PC-3 (cell line): ENCODE data around the gene KRTAP4-16. TPM values are rescaled to one million over a fixed set of nuclear protein-coding genes. Genes with fewer than 3 reads are reported as not detected.

ENCODE experiments used
- ATAC-seq: fragments of 200-7000 bp; cut with Tn5 transposase; 2 replicates; pipeline ENCODE4 v1.9.1; 2020; ENCODE audit warnings: mild to moderate bottlenecking, moderate library complexity
- BruUV-seq: library from RNA; stranded (reverse); fragments of 400-500 nt; replicated peaks from 2 replicates; lab custom pipeline; 2021; lab: Mats Ljungman, UMichigan
- CTCF ChIA-PET: fragments of 300-600 bp; sonication (Branson Sonifier 250); formaldehyde crosslinking; loops from one replicate; lab custom pipeline; 2022; ENCODE audit warnings: antibody characterized with exemption; lab: Charles Lee
- POLR2A ChIA-PET: fragments of 300-600 bp; sonication (Branson Sonifier 250); formaldehyde crosslinking; loops from one replicate; lab custom pipeline; 2022; ENCODE audit warnings: antibody characterized with exemption; ENCODE audit not compliant: unreplicated experiment; lab: Charles Lee
- DNase-seq: peaks from one replicate; pipeline ENCODE4 v3.0.0-alpha.2; 2015
- H2AFZ ChIP-seq: fragments of 300-600 bp; sonication (generic); 2 replicates; pipeline ENCODE4 v1.6.0; 2016; ENCODE audit warnings: antibody characterized with exemption, low read length
- H3F3A ChIP-seq: fragments of 300-600 bp; sonication (generic); one replicate; pipeline ENCODE4 v1.6.0; 2017; ENCODE audit warnings: antibody characterized with exemption, low read length, control low read depth, mild to moderate bottlenecking; ENCODE audit not compliant: unreplicated experiment
- H3K27ac ChIP-seq: fragments of 300-600 bp; sonication (generic); 2 replicates; pipeline ENCODE4 v1.5.1; 2016; ENCODE audit warnings: mild to moderate bottlenecking, low read length
- H3K27me3 ChIP-seq: fragments of 300-600 bp; sonication (generic); 2 replicates; pipeline ENCODE4 v1.6.1; 2016; ENCODE audit warnings: low read length, mixed read lengths
- H3K36me3 ChIP-seq: fragments of 300-600 bp; sonication (generic); 2 replicates; pipeline ENCODE4 v1.6.1; 2016; ENCODE audit warnings: low read depth, mixed run types, low read length, mixed read lengths
- H3K4me1 ChIP-seq: fragments of 300-600 bp; sonication (generic); 2 replicates; pipeline ENCODE4 v1.5.1; 2016; ENCODE audit warnings: low read length; ENCODE audit not compliant: insufficient read depth
- H3K4me2 ChIP-seq: fragments of 300-600 bp; sonication (generic); 2 replicates; pipeline ENCODE4 v1.6.0; 2016; ENCODE audit warnings: low read length
- H3K4me3 ChIP-seq: fragments of 300-600 bp; sonication (generic); 2 replicates; pipeline ENCODE4 v1.5.1; 2016; ENCODE audit warnings: mild to moderate bottlenecking, low read length, mixed read lengths
- H3K79me2 ChIP-seq: fragments of 300-600 bp; sonication (generic); 2 replicates; pipeline ENCODE4 v1.6.1; 2017; ENCODE audit warnings: low read length, mixed read lengths
- H3K9ac ChIP-seq: fragments of 300-600 bp; sonication (generic); 2 replicates; pipeline ENCODE4 v1.6.0; 2016; ENCODE audit warnings: mild to moderate bottlenecking, low read length
- H3K9me2 ChIP-seq: fragments of 300-600 bp; sonication (generic); replicated peaks from 2 replicates; pipeline ENCODE4 v1.6.1; 2016; ENCODE audit warnings: mixed run types, low read length, mixed read lengths
- H3K9me3 ChIP-seq: fragments of 300-600 bp; sonication (generic); 2 replicates; pipeline ENCODE4 v1.6.1; 2016; ENCODE audit warnings: low read length, mixed read lengths
- H4K20me1 ChIP-seq: fragments of 300-600 bp; sonication (generic); 2 replicates; pipeline ENCODE4 v1.6.1; 2016; ENCODE audit warnings: low read length, mixed read lengths
- EZH2 ChIP-seq: fragments of 300-600 bp; sonication (generic); IDR thresholded peaks from one replicate; pipeline ENCODE4 v1.6.1; 2017; ENCODE audit warnings: antibody characterized with exemption, mild to moderate bottlenecking, low read length; ENCODE audit not compliant: unreplicated experiment
- EZH2phosphoT487 ChIP-seq: fragments of 300-600 bp; sonication (generic); IDR thresholded peaks from 2 replicates; pipeline ENCODE4 v1.6.1; 2018; ENCODE audit warnings: mild to moderate bottlenecking, antibody characterized with exemption, low read length, borderline replicate concordance
- intact Hi-C: fragments of 100-400 bp; cut with micrococcal nuclease; formaldehyde crosslinking; loops from 2 replicates; pipeline ENCODE4 v1.9.0; 2023
- total RNA-seq: library from RNA; depleted of rRNA; stranded (reverse); fragments of >200 nt; gene quantifications from 2 replicates; pipeline ENCODE4 v1.2.3, GENCODE V29; 2014; rRNA removed
- TF ChIP-seq, protein P1 (sequence below): fragments of 300-600 bp; sonication (generic); conservative IDR thresholded peaks from 2 replicates; pipeline ENCODE4 v1.5.1; 2017; ENCODE audit warnings: antibody characterized with exemption, low read depth, mild to moderate bottlenecking, low read length

KRTAP4-16 gene
- total RNA-seq, 1 experiment from 2014 or later: not detected

DNA sequence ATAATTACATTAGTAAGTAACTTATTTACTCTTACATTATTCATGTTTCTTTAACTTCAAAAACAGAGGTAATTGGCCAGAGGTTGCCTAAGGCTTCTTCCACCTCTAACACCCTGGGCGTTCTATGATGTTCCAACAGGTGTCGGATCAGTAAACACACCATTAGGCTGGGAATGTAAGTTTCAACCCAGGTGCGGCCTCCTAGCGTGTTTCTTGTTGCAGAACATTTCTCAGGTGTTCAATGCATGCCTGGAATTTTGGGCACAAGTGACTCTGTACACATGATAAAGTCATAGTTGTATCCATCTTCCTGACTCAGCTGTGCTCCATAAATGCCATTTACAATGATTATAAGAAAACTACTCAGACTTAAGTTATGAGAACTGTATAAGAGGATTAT is 48.0 kb downstream of the KRTAP4-16 start:
- intact Hi-C loops: no loop called here
- Histone ChIP-seq H3K79me2 (no peaks in the 10 kb centered on the region), H3K4me2 (no peak overlapping the region), H3K4me3 (no peak overlapping the region), H3K9ac (no peak overlapping the region), H3F3A (no peaks in the 10 kb centered on the region), H3K9me2 (no peaks in the 10 kb centered on the region), H3K9me3 (no peaks in the 10 kb centered on the region), H3K27ac (no peak overlapping the region), H3K27me3 (no peaks in the 10 kb centered on the region), H3K36me3 (no peaks in the 10 kb centered on the region), H2AFZ (no peak overlapping the region), H4K20me1 (no peaks in the 10 kb centered on the region), H3K4me1 (peaks cover 12% of the 10 kb centered on the region)
- BruUV-seq: no TSS peak
- POLR2A ChIA-PET: no interaction called here
- TF ChIP-seq EZH2: no peak
- TF ChIP-seq EZH2phosphoT487: no peak
- CTCF ChIA-PET: no interaction called here
- ATAC-seq: no peak
- no peak for DNase-seq

DNA sequence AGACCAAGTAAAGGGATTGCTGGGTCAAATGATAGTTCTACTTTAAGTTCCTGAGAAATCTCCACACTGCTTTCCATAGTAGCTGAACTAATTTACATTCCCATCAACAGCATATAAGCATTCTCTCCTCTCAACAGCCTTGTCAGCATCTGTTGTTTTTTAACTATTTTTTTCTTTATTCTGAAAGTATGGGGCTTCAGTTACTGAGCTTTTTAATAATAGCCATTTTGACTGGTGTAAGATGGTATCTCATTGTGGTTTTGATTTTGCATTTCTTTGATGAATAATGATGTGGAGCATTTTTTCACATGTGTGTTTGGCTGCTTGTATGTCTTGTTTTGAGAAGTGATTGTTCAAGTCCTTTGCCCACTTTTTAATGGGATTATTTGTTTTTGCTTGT is 49.4 kb downstream of the KRTAP4-16 start:
- TF ChIP-seq EZH2 (no peak), EZH2phosphoT487 (no peak)
- TF ChIP-seq, protein P1, sequence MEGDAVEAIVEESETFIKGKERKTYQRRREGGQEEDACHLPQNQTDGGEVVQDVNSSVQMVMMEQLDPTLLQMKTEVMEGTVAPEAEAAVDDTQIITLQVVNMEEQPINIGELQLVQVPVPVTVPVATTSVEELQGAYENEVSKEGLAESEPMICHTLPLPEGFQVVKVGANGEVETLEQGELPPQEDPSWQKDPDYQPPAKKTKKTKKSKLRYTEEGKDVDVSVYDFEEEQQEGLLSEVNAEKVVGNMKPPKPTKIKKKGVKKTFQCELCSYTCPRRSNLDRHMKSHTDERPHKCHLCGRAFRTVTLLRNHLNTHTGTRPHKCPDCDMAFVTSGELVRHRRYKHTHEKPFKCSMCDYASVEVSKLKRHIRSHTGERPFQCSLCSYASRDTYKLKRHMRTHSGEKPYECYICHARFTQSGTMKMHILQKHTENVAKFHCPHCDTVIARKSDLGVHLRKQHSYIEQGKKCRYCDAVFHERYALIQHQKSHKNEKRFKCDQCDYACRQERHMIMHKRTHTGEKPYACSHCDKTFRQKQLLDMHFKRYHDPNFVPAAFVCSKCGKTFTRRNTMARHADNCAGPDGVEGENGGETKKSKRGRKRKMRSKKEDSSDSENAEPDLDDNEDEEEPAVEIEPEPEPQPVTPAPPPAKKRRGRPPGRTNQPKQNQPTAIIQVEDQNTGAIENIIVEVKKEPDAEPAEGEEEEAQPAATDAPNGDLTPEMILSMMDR: no peak
- intact Hi-C loops: no loop called here
- H2AFZ ChIP-seq: no peak overlapping the region
- DNase-seq (no peak), ATAC-seq (no peak)
- no peak overlapping the region for H3K27ac ChIP-seq
- peaks cover 15% of the 10 kb centered on the region for H3K4me1 ChIP-seq
- H3K9ac ChIP-seq: no peak overlapping the region
- H4K20me1 ChIP-seq: no peaks in the 10 kb centered on the region
- H3K27me3 ChIP-seq: no peaks in the 10 kb centered on the region
- no peaks in the 10 kb centered on the region for H3K9me2 ChIP-seq
- ChIA-PET CTCF (no interaction called here), POLR2A (no interaction called here)
- H3F3A ChIP-seq: peaks cover 5% of the 10 kb centered on the region
- H3K9me3 ChIP-seq: no peaks in the 10 kb centered on the region
- BruUV-seq: no TSS peak
- no peaks in the 10 kb centered on the region for H3K79me2 ChIP-seq
- H3K4me3 ChIP-seq: no peak overlapping the region
- no peaks in the 10 kb centered on the region for H3K36me3 ChIP-seq
- no peak overlapping the region for H3K4me2 ChIP-seq

Other genes with a start within 250 kb of the KRTAP4-16 start
- not detected in 2 replicates for gene KRT12, start 235.0 kb downstream of the KRTAP4-16 start, total RNA-seq
- 0.18 TPM in 1 of 2 replicates, not detected in the other for gene KRT20, start 217.0 kb downstream of the KRTAP4-16 start, total RNA-seq
- not detected in 2 replicates for gene KRT23, start 164.6 kb downstream of the KRTAP4-16 start, total RNA-seq
- gene KRT39, start 135.3 kb downstream of the KRTAP4-16 start, total RNA-seq: not detected in 2 replicates
- not detected in 2 replicates for gene KRT40, start 117.9 kb downstream of the KRTAP4-16 start, total RNA-seq
- not detected in 2 replicates for gene KRTAP3-3, start 108.0 kb downstream of the KRTAP4-16 start, total RNA-seq
- not detected in 2 replicates for gene KRTAP3-2, start 102.3 kb downstream of the KRTAP4-16 start, total RNA-seq
- 1.6 TPM in 1 of 2 replicates, not detected in the other for gene KRTAP3-1, start 93.1 kb downstream of the KRTAP4-16 start, total RNA-seq
- gene KRTAP1-5, start 75.0 kb downstream of the KRTAP4-16 start, total RNA-seq: 0.51 TPM in 1 of 2 replicates, not detected in the other
- gene KRTAP1-4, start 72.0 kb downstream of the KRTAP4-16 start, total RNA-seq: not detected in 2 replicates
- not detected in 2 replicates for gene KRTAP1-3, start 67.3 kb downstream of the KRTAP4-16 start, total RNA-seq
- gene KRTAP1-1, start 60.8 kb downstream of the KRTAP4-16 start, total RNA-seq: not detected in 2 replicates
- not detected in 2 replicates for gene KRTAP2-1, start 54.9 kb downstream of the KRTAP4-16 start, total RNA-seq
- not detected in 2 replicates for gene KRTAP2-2, start 47.0 kb downstream of the KRTAP4-16 start, total RNA-seq
- gene KRTAP2-3, start 42.1 kb downstream of the KRTAP4-16 start, total RNA-seq: 10.8 and 12.4 TPM in 2 replicates
- gene KRTAP2-4, start 36.3 kb downstream of the KRTAP4-16 start, total RNA-seq: not detected in 2 replicates
- not detected in 2 replicates for gene KRTAP4-7, start 18.1 kb downstream of the KRTAP4-16 start, total RNA-seq
- gene KRTAP4-8, start 4.1 kb downstream of the KRTAP4-16 start, total RNA-seq: not detected in 2 replicates
- gene KRTAP4-9, start 3.2 kb upstream of the KRTAP4-16 start, total RNA-seq: not detected in 2 replicates
- gene KRTAP4-11, start 16.2 kb upstream of the KRTAP4-16 start, total RNA-seq: not detected in 2 replicates
- gene KRTAP4-12, start 22.0 kb upstream of the KRTAP4-16 start, total RNA-seq: not detected in 2 replicates
- not detected in 2 replicates for gene KRTAP4-6, start 38.3 kb upstream of the KRTAP4-16 start, total RNA-seq
- not detected in 2 replicates for gene KRTAP4-5, start 47.6 kb upstream of the KRTAP4-16 start, total RNA-seq
- gene KRTAP4-4, start 58.5 kb upstream of the KRTAP4-16 start, total RNA-seq: not detected in 2 replicates
- gene KRTAP4-3, start 66.0 kb upstream of the KRTAP4-16 start, total RNA-seq: not detected in 2 replicates
- gene KRTAP4-2, start 76.0 kb upstream of the KRTAP4-16 start, total RNA-seq: not detected in 2 replicates
- gene KRTAP4-1, start 82.7 kb upstream of the KRTAP4-16 start, total RNA-seq: not detected in 2 replicates
- gene KRTAP9-1, start 87.7 kb upstream of the KRTAP4-16 start, total RNA-seq: not detected in 2 replicates
- gene KRTAP9-2, start 124.4 kb upstream of the KRTAP4-16 start, total RNA-seq: not detected in 2 replicates
- gene KRTAP9-3, start 130.2 kb upstream of the KRTAP4-16 start, total RNA-seq: not detected in 2 replicates
- not detected in 2 replicates for gene KRTAP9-8, start 135.8 kb upstream of the KRTAP4-16 start, total RNA-seq
- not detected in 2 replicates for gene KRTAP9-4, start 147.5 kb upstream of the KRTAP4-16 start, total RNA-seq
- not detected in 2 replicates for gene KRTAP9-9, start 153.2 kb upstream of the KRTAP4-16 start, total RNA-seq
- gene KRTAP9-6, start 163.2 kb upstream of the KRTAP4-16 start, total RNA-seq: not detected in 2 replicates
- not detected in 2 replicates for gene KRTAP9-7, start 173.5 kb upstream of the KRTAP4-16 start, total RNA-seq
- not detected in 2 replicates for gene KRTAP29-1, start 200.6 kb upstream of the KRTAP4-16 start, total RNA-seq
- gene KRTAP16-1, start 207.1 kb upstream of the KRTAP4-16 start, total RNA-seq: not detected in 2 replicates
- not detected in 2 replicates for gene KRTAP17-1, start 213.5 kb upstream of the KRTAP4-16 start, total RNA-seq
- not detected in 2 replicates for gene KRT33A, start 248.6 kb upstream of the KRTAP4-16 start, total RNA-seq